K562 (cell line): ENCODE measurements around the gene PARD6B. TPM values are rescaled to one million over a fixed set of nuclear protein-coding genes. Genes with fewer than 3 reads are reported as not detected.

Experiments
- ATF6 ChIP-seq: sonication (generic); formaldehyde crosslinking; IDR thresholded peaks from 2 replicates; pipeline ENCODE4 v1.4.0; 2020; ENCODE audit warnings: mild to moderate bottlenecking, missing genetic modification reagents
- BMI1 ChIP-seq: fragments of 150-350 bp; IDR thresholded peaks from 2 replicates; pipeline ENCODE4 v1.6.1; 2014; ENCODE audit warnings: low read length
- CCAR2 ChIP-seq: fragments of 200-400 bp; formaldehyde crosslinking; IDR thresholded peaks from 2 replicates; pipeline ENCODE4 v1.6.1; 2017; ENCODE audit warnings: mild to moderate bottlenecking, low read depth, low read length
- DEAF1 ChIP-seq: fragments of 450-650 bp; formaldehyde crosslinking; IDR thresholded peaks from 2 replicates; pipeline ENCODE4 v1.4.0; 2020; ENCODE audit warnings: mild to moderate bottlenecking, moderate library complexity
- ELK3 ChIP-seq: fragments of 450-650 bp; formaldehyde crosslinking; IDR thresholded peaks from 2 replicates; pipeline ENCODE4 v1.4.0; 2020; ENCODE audit warnings: mild to moderate bottlenecking
- HBP1 ChIP-seq: fragments of 450-650 bp; formaldehyde crosslinking; IDR thresholded peaks from 2 replicates; pipeline ENCODE4 v1.4.0; 2022; ENCODE audit warnings: missing genetic modification characterization
- HSF4 ChIP-seq: fragments of 250-450 bp; sonication (Bioruptor Pico); IDR thresholded peaks from 2 replicates; pipeline ENCODE4 v2.1.2; 2022; ENCODE audit warnings: mild to moderate bottlenecking, moderate library complexity, borderline replicate concordance
- MYNN ChIP-seq, 2 experiments: sonication (generic); formaldehyde crosslinking in 1 of 2; IDR thresholded peaks; 2 replicates each; pipeline versions ENCODE4 v1.5.0 to v1.6.1; 2016 to 2020; ENCODE audit warnings: antibody characterized with exemption in 1 of 2, missing genetic modification reagents in 1 of 2
- NR2C2 ChIP-seq, 2 experiments: fragments of 200-800 bp in 1 of 2; sonication (Bioruptor generic) in 1 of 2; sonication (generic) in 1 of 2; formaldehyde crosslinking in 1 of 2; IDR thresholded peaks; 2 replicates each; pipeline versions ENCODE4 v1.6.1 to v1.8.0; 2016 to 2022; ENCODE audit warnings: mild to moderate bottlenecking in 1 of 2, missing compliant biosample characterization in 1 of 2, missing genetic modification characterization in 1 of 2, missing genetic modification reagents in 1 of 2
- NR4A1 ChIP-seq, 2 experiments: fragments of 250-450 bp in 1 of 2; fragments of 450-650 bp in 1 of 2; sonication (Bioruptor Pico) in 1 of 2; IDR thresholded peaks; 2 replicates each; pipeline versions ENCODE4 v1.4.0 to v1.6.1; 2016 to 2020; ENCODE audit warnings: mild to moderate bottlenecking in 2 of 2, missing compliant biosample characterization in 1 of 2, missing genetic modification characterization in 1 of 2, moderate library complexity in 1 of 2
- PHF20 ChIP-seq: fragments of 450-650 bp; IDR thresholded peaks from 2 replicates; pipeline ENCODE4 v1.6.1; 2018; ENCODE audit not compliant: partially characterized antibody
- RFX7 ChIP-seq: fragments of 250-450 bp; sonication (Bioruptor Pico); IDR thresholded peaks from 2 replicates; pipeline ENCODE4 v1.5.1; 2021; ENCODE audit warnings: mild to moderate bottlenecking
- SMARCA4 ChIP-seq: fragments of 450-650 bp; IDR thresholded peaks from 2 replicates; pipeline ENCODE4 v1.6.1; 2016
- U2AF1 ChIP-seq: fragments of 200-400 bp; formaldehyde crosslinking; optimal IDR thresholded peaks from 2 replicates; pipeline ENCODE3; 2017; ENCODE audit warnings: mild to moderate bottlenecking, low read depth, low read length, moderate library complexity
- ZBTB9 ChIP-seq: fragments of 450-650 bp; formaldehyde crosslinking; IDR thresholded peaks from 2 replicates; pipeline ENCODE4 v1.4.0; 2020; ENCODE audit warnings: mild to moderate bottlenecking, moderate library complexity
- ZC3H4 ChIP-seq: sonication (generic); formaldehyde crosslinking; IDR thresholded peaks from 2 replicates; pipeline ENCODE4 v1.9.0; 2021; ENCODE audit warnings: missing genetic modification reagents, borderline replicate concordance
- ZNF431 ChIP-seq: sonication (generic); formaldehyde crosslinking; IDR thresholded peaks from 2 replicates; pipeline ENCODE4 v1.8.0; 2022; ENCODE audit warnings: mild to moderate bottlenecking, missing genetic modification reagents
- ZNF561 ChIP-seq: fragments of 450-650 bp; formaldehyde crosslinking; conservative IDR thresholded peaks from 2 replicates; pipeline ENCODE4 v1.4.0; 2020; ENCODE audit warnings: mild to moderate bottlenecking, moderate library complexity
- ZNF583 ChIP-seq: fragments of 250-450 bp; sonication (Bioruptor Pico); IDR thresholded peaks from 2 replicates; pipeline ENCODE4 v1.4.0; 2020
- polyA plus RNA-seq, 8 experiments: library from polyadenylated mRNA; depleted of rRNA in 4 of 8; stranded (reverse) in 5 of 8; unstranded in 3 of 8; fragments of >200 nt; fragmentation: Nextera tagmentation in 2 of 8; fragmentation: Illumina TruSeq in 1 of 8; extraction: Ambion mirVana in 2 of 8; extraction: Trizol in 1 of 8; gene quantifications; 2 replicates each; pipeline versions ENCODE4 v1.2.1 to v1.2.3, GENCODE V29; 2011 to 2014; ENCODE audit warnings: inconsistent platforms in 1 of 8, missing spikeins in 1 of 8
- total RNA-seq, 7 experiments: library from RNA; depleted of rRNA in 6 of 7; stranded (reverse); fragments of >200 nt in 6 of 7; fragmentation: Illumina TruSeq in 2 of 7; extraction: Trizol in 2 of 7; gene quantifications; 2 replicates each; pipeline versions ENCODE4 v1.2.1 to v1.2.3, GENCODE V29; 2011 to 2021; ENCODE audit warnings: low replicate concordance in 1 of 7

PARD6B gene
- total and polyA plus RNA-seq, 9 of the 15 experiments (the other 6 are each of a cell fraction or from before 2014, with no cell fraction given), result 1.7 to 12.3 (median 5.5) TPM

GRCh38 chr20:50690650-50691572 lies 40.5 kb upstream of the PARD6B start, which contains the start of gene RIPOR3 (continued):
- TF ChIP-seq RFX7 (CRISPR knock-in tag), result no peak
- no peak for TF ChIP-seq ELK3 (CRISPR knock-in tag)
- TF ChIP-seq ZNF431 (CRISPR knock-in tag), result no peak
- no peak for TF ChIP-seq HBP1
- no peak; the same call in 1 of the 2 replicates for TF ChIP-seq NR2C2 (CRISPR knock-in tag; IDR thresholded peaks at IDR 0.05)
- TF ChIP-seq NR2C2 (tag; IDR thresholded peaks at IDR 0.05), result no peak
- no peak for TF ChIP-seq NR4A1 (CRISPR knock-in tag; IDR thresholded peaks at IDR 0.05)
- peak; percentile 87 for TF ChIP-seq NR4A1 (tag; IDR thresholded peaks at IDR 0.05)
- no peak for TF ChIP-seq U2AF1
- peak; percentile 36 for TF ChIP-seq PHF20
- no peak for TF ChIP-seq DEAF1 (CRISPR knock-in tag)
- no peak for TF ChIP-seq CCAR2
- TF ChIP-seq ZNF583, result peak; percentile 33; the same call in 1 of the 2 replicates
- no peak; the same call in 1 of the 2 replicates for TF ChIP-seq ATF6
- TF ChIP-seq HSF4 (CRISPR knock-in tag), result no peak
- peak; percentile 93 for TF ChIP-seq SMARCA4
- TF ChIP-seq ZC3H4, result no peak
- no peak for TF ChIP-seq ZNF561
- TF ChIP-seq BMI1, result no peak
- TF ChIP-seq ZBTB9 (CRISPR knock-in tag), result 0 out of 2 replicates have a peak, but pooled peaks have one; percentile 24
- TF ChIP-seq MYNN (IDR thresholded peaks at IDR 0.05), result peak; percentile 83
- no peak for TF ChIP-seq MYNN (CRISPR knock-in tag; IDR thresholded peaks at IDR 0.05)
